Trophoblast cell (in vitro differentiated cells and primary cell): ENCODE data around the gene TUBB8.

Source experiments
- DNase-seq, 2 donors: peaks; one replicate each; pipeline ENCODE4 v3.0.0-alpha.2; 2016
- H2AFZ ChIP-seq: 2 replicates; pipeline ENCODE4 v1.6.1; 2013; ENCODE audit warnings: low read length, moderate library complexity, mild to moderate bottlenecking; ENCODE audit not compliant: insufficient read depth, poor library complexity
- H2AK5ac ChIP-seq: 2 replicates; pipeline ENCODE4 v1.6.1; 2013; ENCODE audit warnings: mild to moderate bottlenecking, low read length
- H2BK120ac ChIP-seq: 2 replicates; pipeline ENCODE4 v1.6.1; 2013; ENCODE audit warnings: low read length, mild to moderate bottlenecking, moderate library complexity; ENCODE audit not compliant: insufficient read depth, poor library complexity
- H2BK12ac ChIP-seq: 2 replicates; pipeline ENCODE4 v1.6.1; 2013; ENCODE audit warnings: mild to moderate bottlenecking, low read length, moderate library complexity
- H2BK5ac ChIP-seq: 2 replicates; pipeline ENCODE4 v1.6.1; 2013; ENCODE audit warnings: low read length, low read depth, moderate library complexity, mild to moderate bottlenecking; ENCODE audit not compliant: poor library complexity
- H3K14ac ChIP-seq: 2 replicates; pipeline ENCODE4 v1.6.1; 2013; ENCODE audit warnings: mild to moderate bottlenecking, low read length
- H3K18ac ChIP-seq: 2 replicates; pipeline ENCODE4 v1.6.1; 2013; ENCODE audit warnings: mild to moderate bottlenecking, low read length
- H3K23ac ChIP-seq: 2 replicates; pipeline ENCODE4 v1.6.1; 2013; ENCODE audit warnings: low read length
- H3K27ac ChIP-seq: 2 replicates; pipeline ENCODE4 v1.5.1; 2013; ENCODE audit warnings: low read depth, mild to moderate bottlenecking, inconsistent platforms, low read length, moderate library complexity
- H3K27me3 ChIP-seq: 2 replicates; pipeline ENCODE4 v1.6.1; 2013; ENCODE audit warnings: inconsistent platforms, mild to moderate bottlenecking, low read length, moderate library complexity; ENCODE audit not compliant: insufficient read depth
- H3K36me3 ChIP-seq, 2 experiments: 1 replicate in 1 of 2; 2 replicates in 1 of 2; pipeline ENCODE4 v1.6.1; 2013; ENCODE audit warnings: low read length in 2 of 2, mild to moderate bottlenecking in 2 of 2, moderate library complexity in 1 of 2; ENCODE audit not compliant: insufficient read depth in 2 of 2, control insufficient read depth in 1 of 2
- H3K4ac ChIP-seq: 2 replicates; pipeline ENCODE4 v1.6.1; 2013; ENCODE audit warnings: low read depth, mild to moderate bottlenecking, low read length, moderate library complexity
- H3K4me1 ChIP-seq, 2 experiments: 1 replicate in 1 of 2; 2 replicates in 1 of 2; pipeline ENCODE4 v1.6.1; 2013; ENCODE audit warnings: low read length in 2 of 2, mild to moderate bottlenecking in 2 of 2, moderate library complexity in 1 of 2; ENCODE audit not compliant: insufficient read depth in 2 of 2, control insufficient read depth in 1 of 2
- H3K4me2 ChIP-seq: 2 replicates; pipeline ENCODE4 v1.6.1; 2013; ENCODE audit warnings: inconsistent platforms, mild to moderate bottlenecking, low read length, moderate library complexity
- H3K4me3 ChIP-seq: 2 replicates; pipeline ENCODE4 v1.5.1; 2013; ENCODE audit warnings: mild to moderate bottlenecking, low read depth, low read length, inconsistent platforms
- H3K79me1 ChIP-seq: one replicate; pipeline ENCODE4 v1.6.1; 2013; ENCODE audit warnings: low read length
- H3K79me2 ChIP-seq: 2 replicates; pipeline ENCODE4 v1.6.1; 2013; ENCODE audit warnings: low read length, mild to moderate bottlenecking; ENCODE audit not compliant: control insufficient read depth, insufficient read depth, poor library complexity
- H3K9ac ChIP-seq: 2 replicates; pipeline ENCODE4 v1.6.1; 2013; ENCODE audit warnings: mild to moderate bottlenecking, low read length
- H3K9me3 ChIP-seq: 2 replicates; pipeline ENCODE4 v1.6.1; 2013; ENCODE audit warnings: low read depth, mild to moderate bottlenecking, control low read depth, inconsistent platforms, low read length; ENCODE audit not compliant: insufficient read depth
- H4K12ac ChIP-seq: 2 replicates; pipeline ENCODE4 v1.6.1; 2013; ENCODE audit warnings: low read depth, mild to moderate bottlenecking, low read length, moderate library complexity
- H4K8ac ChIP-seq: 2 replicates; pipeline ENCODE4 v1.6.1; 2013; ENCODE audit warnings: low read depth, mild to moderate bottlenecking, low read length, moderate library complexity
- H4K91ac ChIP-seq: one replicate; pipeline ENCODE4 v1.6.1; 2013; ENCODE audit warnings: low read depth, mild to moderate bottlenecking, low read length, moderate library complexity
- WGBS: extraction: QIAGEN DNeasy Blood & Tissue Kit; methylation state at CpG from one replicate; pipeline ENCODE4 v1.1.7; 2013; ENCODE audit warnings: missing lambda C conversion rate; ENCODE audit not compliant: insufficient read length, insufficient coverage; ENCODE audit errors: extremely low coverage; 5-methylcytosine and 5-hydroxymethylcytosine counted together

TUBB8 gene

GRCh38 chr10:92846-93245 lies 43.8 kb upstream of the TUBB8 start:
- no peak overlapping the region for H3K4ac ChIP-seq
- H3K36me3 ChIP-seq = no peaks in the 10 kb centered on the region
- H2BK5ac ChIP-seq = no peak overlapping the region
- no peak overlapping the region for H3K14ac ChIP-seq
- H3K79me2 ChIP-seq = no peaks in the 10 kb centered on the region
- no peak overlapping the region for H3K18ac ChIP-seq
- H2AFZ ChIP-seq = no peak overlapping the region
- H3K23ac ChIP-seq = no peak overlapping the region
- H2BK120ac ChIP-seq = no peak overlapping the region
- no peak overlapping the region for H2AK5ac ChIP-seq
- no peak overlapping the region for H4K8ac ChIP-seq
- H3K4me2 ChIP-seq = peak overlapping the region; percentile 43
- no peak overlapping the region for H2BK12ac ChIP-seq
- H3K4me1 ChIP-seq = peaks cover 9% of the 10 kb centered on the region in 2 experiments
- no peak overlapping the region for H4K91ac ChIP-seq
- H3K27me3 ChIP-seq = no peaks in the 10 kb centered on the region
- peaks cover 19% of the 10 kb centered on the region for H3K9me3 ChIP-seq
- WGBS = no CpG with 5 or more reads among the region's 2 CpGs
- H3K27ac ChIP-seq = no peak overlapping the region
- no peak overlapping the region for H3K9ac ChIP-seq
- H3K79me1 ChIP-seq = peaks cover 6% of the 10 kb centered on the region
- no peak overlapping the region for H4K12ac ChIP-seq
- no peak overlapping the region for H3K4me3 ChIP-seq
- peak in 1 of 2 donors; percentile 85 for DNase-seq

- Histone ChIP-seq H3K4ac (no peak overlapping the region), H3K9ac (no peak overlapping the region), H3K14ac (peak overlapping the region; percentile 6), H3K4me2 (no peak overlapping the region), H2BK12ac (peak overlapping the region; percentile 5), H4K12ac (no peak overlapping the region), H3K79me2 (no peaks in the 10 kb centered on the region), H3K18ac (peak overlapping the region; percentile 9), H2AFZ (no peak overlapping the region), H3K4me3 (no peak overlapping the region), H2BK5ac (no peak overlapping the region), H3K27me3 (no peaks in the 10 kb centered on the region), H3K27ac (no peak overlapping the region), H3K9me3 (peaks cover 20% of the 10 kb centered on the region), H2BK120ac (no peak overlapping the region), H3K23ac (no peak overlapping the region), H3K4me1 (peaks cover 15 to 16% of the 10 kb centered on the region in 2 experiments), H2AK5ac (peak overlapping the region; percentile 3), H3K79me1 (peaks cover 6% of the 10 kb centered on the region), H4K8ac (no peak overlapping the region), H3K36me3 (no peaks in the 10 kb centered on the region), H4K91ac (peak overlapping the region; percentile 20)
- no CpG with 5 or more reads among the region's 4 CpGs for WGBS
- DNase-seq = no peak
These were observed 43.1 kb upstream of the TUBB8 start for GRCh38 chr10:92153-92552.

- peaks cover 6% of the 10 kb centered on the region for H3K79me1 ChIP-seq
- H3K27me3 ChIP-seq = no peaks in the 10 kb centered on the region
- H3K4me1 ChIP-seq = peaks cover 18% of the 10 kb centered on the region in 2 experiments
- H3K9ac ChIP-seq = no peak overlapping the region
- H2BK120ac ChIP-seq = no peak overlapping the region
- H2AK5ac ChIP-seq = no peak overlapping the region
- no peak overlapping the region for H3K14ac ChIP-seq
- H4K12ac ChIP-seq = no peak overlapping the region
- no peak overlapping the region for H4K8ac ChIP-seq
- H3K9me3 ChIP-seq = peaks cover 19% of the 10 kb centered on the region
- no peak overlapping the region for H3K18ac ChIP-seq
- no peaks in the 10 kb centered on the region for H3K36me3 ChIP-seq
- H4K91ac ChIP-seq = no peak overlapping the region
- no peak overlapping the region for H3K27ac ChIP-seq
- no peak overlapping the region for H3K4me2 ChIP-seq
- no peak overlapping the region for H2BK12ac ChIP-seq
- peak overlapping the region; percentile 58 for H3K4me3 ChIP-seq
- H3K4ac ChIP-seq = no peak overlapping the region
- H3K79me2 ChIP-seq = no peaks in the 10 kb centered on the region
- no CpG with 5 or more reads among the region's 8 CpGs for WGBS
- no peak overlapping the region for H2AFZ ChIP-seq
- no peak overlapping the region for H2BK5ac ChIP-seq
- no peak overlapping the region for H3K23ac ChIP-seq
- DNase-seq = no peak
These were observed 42.2 kb upstream of the TUBB8 start for GRCh38 chr10:91313-91712.

DNA sequence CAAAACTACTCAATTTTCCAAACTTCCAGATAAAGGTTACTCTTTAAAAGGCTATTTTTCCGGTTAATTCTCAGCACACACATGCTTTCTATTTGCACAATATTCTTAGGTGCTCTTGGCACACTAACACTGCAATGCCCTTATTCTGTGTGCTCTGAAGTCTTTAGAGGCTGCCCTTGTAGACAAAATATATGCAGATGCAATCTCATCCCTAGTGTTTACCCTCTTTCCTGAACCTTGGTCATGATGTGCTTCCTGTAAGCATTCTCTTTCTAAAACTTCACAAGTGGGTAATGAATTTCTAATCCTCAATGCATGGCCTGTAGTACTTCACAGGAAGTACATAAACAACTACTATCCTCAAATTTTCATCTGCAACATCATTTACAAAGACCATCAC lies 41.1 kb upstream of the TUBB8 start:
- no peak overlapping the region for H2BK5ac ChIP-seq
- no peak overlapping the region for H3K9ac ChIP-seq
- H3K4ac ChIP-seq = no peak overlapping the region
- H4K12ac ChIP-seq = no peak overlapping the region
- no peak overlapping the region for H2AFZ ChIP-seq
- WGBS = no CpG with 5 or more reads among the region's 1 CpG
- no peaks in the 10 kb centered on the region for H3K27me3 ChIP-seq
- no peak overlapping the region for H3K14ac ChIP-seq
- H3K4me3 ChIP-seq = no peak overlapping the region
- no peak for DNase-seq
- no peak overlapping the region for H2BK120ac ChIP-seq
- no peaks in the 10 kb centered on the region for H3K79me2 ChIP-seq
- H3K79me1 ChIP-seq = peaks cover 6% of the 10 kb centered on the region
- no peak overlapping the region for H2AK5ac ChIP-seq
- H3K36me3 ChIP-seq = no peaks in the 10 kb centered on the region
- H4K8ac ChIP-seq = no peak overlapping the region
- no peak overlapping the region for H4K91ac ChIP-seq
- H3K23ac ChIP-seq = no peak overlapping the region
- H3K4me2 ChIP-seq = no peak overlapping the region
- peaks cover 26% of the 10 kb centered on the region for H3K9me3 ChIP-seq
- no peak overlapping the region for H3K27ac ChIP-seq
- no peak overlapping the region for H3K18ac ChIP-seq
- H2BK12ac ChIP-seq = no peak overlapping the region
- peaks cover 18% of the 10 kb centered on the region in 2 experiments for H3K4me1 ChIP-seq
